ENCODE results near the gene NLGN1. TPM values are rescaled to one million over a fixed set of nuclear protein-coding genes. Genes with fewer than 3 reads are reported as not detected.

The NLGN1 gene
- total and polyA plus RNA-seq, 9 of the 15 experiments (the other 6 are each of a cell fraction or from before 2014, with no cell fraction given), result under 0.01 to 0.01 TPM; not detected in 7

GRCh38 chr3:173890091-173890490 is 492.5 kb downstream of the NLGN1 start:
- Histone ChIP-seq H3K27me3 (ENCODE audit: control insufficient read depth in 2 of 2, insufficient read depth in 2 of 2, low read length in 2 of 2) (no peaks in the 10 kb centered on the region), H3K9me3 (replicated peaks; ENCODE audit: control insufficient read depth, insufficient read depth, low read depth, low read length) (no peaks in the 10 kb centered on the region; the same call in 1 of the 2 replicates), H3K36me3 (ENCODE audit: control insufficient read depth, insufficient read depth, low read length) (no peaks in the 10 kb centered on the region), H2AFZ (ENCODE audit: low read depth, low read length) (no peak overlapping the region), H3K4me2 (ENCODE audit: insufficient read depth, low read length) (no peak overlapping the region), H4K20me1 (replicated peaks; ENCODE audit: control insufficient read depth, insufficient read depth, low read length) (no peaks in the 10 kb centered on the region), H3K9me1 (ENCODE audit: control insufficient read depth, insufficient read depth, low read length) (no peaks in the 10 kb centered on the region), H3K4me1 (replicated peaks in 1 of 2; ENCODE audit: control insufficient read depth in 2 of 2, insufficient read depth in 2 of 2, low read length in 2 of 2) (no peaks in the 10 kb centered on the region), H3K79me2 (ENCODE audit: control insufficient read depth, insufficient read depth, low read length) (no peaks in the 10 kb centered on the region), H3K4me3 (no peak overlapping the region), H3K9ac (ENCODE audit: insufficient read depth in 1 of 2, low read depth in 2 of 2, low read length in 2 of 2) (no peak overlapping the region), H3K27ac (ENCODE audit: extremely low read depth, low read depth, low read length) (no peak overlapping the region)
- POLR2A ChIA-PET, result no interaction called here
- in situ Hi-C loops (cut with MboI), result no loop called here
- ATAC-seq (no peak), FAIRE-seq (no peak), DNase-seq (ENCODE audit: extremely low read depth in 1 of 4, low spot score in 3 of 4) (no peak)
- no peak for TF ChIP-seq HMBOX1 (IDR thresholded peaks at IDR 0.05)
- TF ChIP-seq POLR2G (IDR thresholded peaks at IDR 0.05; ENCODE audit: low read depth, low read length), result no peak
- no peak for TF ChIP-seq SMARCB1 (IDR thresholded peaks at IDR 0.05; ENCODE audit: insufficient read length, low read depth)
- TF ChIP-seq ZBTB33 (CRISPR knock-in tag; IDR thresholded peaks at IDR 0.05), result no peak
- TF ChIP-seq XRCC3 (IDR thresholded peaks at IDR 0.05), result no peak
- no peak for TF ChIP-seq TFAM (CRISPR knock-in tag; conservative IDR thresholded peaks at IDR 0.05)
- TF ChIP-seq MLLT1 (IDR thresholded peaks at IDR 0.05), result no peak
- no peak for TF ChIP-seq ZBTB9 (CRISPR knock-in tag; IDR thresholded peaks at IDR 0.05)
- no peak for TF ChIP-seq MYNN (IDR thresholded peaks at IDR 0.05)
- no peak for TF ChIP-seq MYNN (CRISPR knock-in tag; IDR thresholded peaks at IDR 0.05)
- intact Hi-C loops (cut with micrococcal nuclease), result no loop called here
- 2% methylated on average over 4 of the region's 4 CpGs for WGBS (ENCODE audit: insufficient coverage, low coverage, missing lambda C conversion rate)
- no TSS peak for BruUV-seq (replicated peaks)
- CTCF ChIA-PET (ENCODE audit: low intra/inter-chr PET ratio), result no interaction called here
